ENCODE data around the gene COL23A1. TPM values are rescaled to one million over a fixed set of nuclear protein-coding genes. Genes with fewer than 3 reads are reported as not detected.

The COL23A1 gene
- polyA plus RNA-seq, 2 of the 4 experiments (the other 2 are of a cell fraction): not detected

DNA sequence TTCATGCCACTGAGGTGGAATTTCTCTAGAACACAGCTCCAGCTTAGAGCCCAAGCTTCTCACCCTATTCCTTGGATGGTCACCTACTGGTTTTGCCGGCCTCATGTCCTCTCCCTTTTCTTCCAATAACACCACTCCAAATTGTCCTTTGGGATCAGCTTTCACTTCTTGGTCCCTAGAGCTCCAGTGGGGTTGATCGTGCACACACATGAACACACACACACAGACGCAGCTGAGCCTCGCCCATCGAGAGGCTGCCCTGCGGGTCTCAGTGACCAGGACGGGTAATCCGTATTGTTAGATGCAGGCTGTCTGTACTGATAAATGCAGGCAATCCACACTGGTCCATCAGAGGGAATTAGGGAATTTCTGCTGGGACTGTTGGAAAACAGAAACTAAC is 6.9 kb downstream of the COL23A1 start:
- Histone ChIP-seq H3K9me3 (peaks cover 5% of the 10 kb centered on the region), H3K27ac (no peak overlapping the region), H3K4me1 (no peaks in the 10 kb centered on the region), H3K4me3 (no peak overlapping the region), H3K4me2 (no peak overlapping the region)
- CTCF ChIA-PET: interaction anchor here (1.4 kb wide), 1 partner anchor 33 kb away, joined by 4 read pairs; no protein-coding TSS in a partner anchor
- WGBS (ENCODE audit: missing lambda C conversion rate): 51% methylated on average over 8 of the region's 8 CpGs
- FAIRE-seq (no peak), DNase-seq (ENCODE audit: low read depth in 1 of 2, low spot score in 1 of 2) (no peak), ATAC-seq (no peak)
- POLR2A ChIA-PET: no interaction called here
- no peak for TF ChIP-seq ZFP36 (IDR thresholded peaks at IDR 0.05; ENCODE audit: borderline replicate concordance, partially characterized antibody)
- TF ChIP-seq, protein P1, sequence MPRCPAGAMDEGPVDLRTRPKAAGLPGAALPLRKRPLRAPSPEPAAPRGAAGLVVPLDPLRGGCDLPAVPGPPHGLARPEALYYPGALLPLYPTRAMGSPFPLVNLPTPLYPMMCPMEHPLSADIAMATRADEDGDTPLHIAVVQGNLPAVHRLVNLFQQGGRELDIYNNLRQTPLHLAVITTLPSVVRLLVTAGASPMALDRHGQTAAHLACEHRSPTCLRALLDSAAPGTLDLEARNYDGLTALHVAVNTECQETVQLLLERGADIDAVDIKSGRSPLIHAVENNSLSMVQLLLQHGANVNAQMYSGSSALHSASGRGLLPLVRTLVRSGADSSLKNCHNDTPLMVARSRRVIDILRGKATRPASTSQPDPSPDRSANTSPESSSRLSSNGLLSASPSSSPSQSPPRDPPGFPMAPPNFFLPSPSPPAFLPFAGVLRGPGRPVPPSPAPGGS (IDR thresholded peaks at IDR 0.05): no peak
- no peak for TF ChIP-seq SREBF2 (IDR thresholded peaks at IDR 0.05)
- TF ChIP-seq RARB (CRISPR knock-in tag; IDR thresholded peaks at IDR 0.05): no peak
- TF ChIP-seq, protein P2, sequence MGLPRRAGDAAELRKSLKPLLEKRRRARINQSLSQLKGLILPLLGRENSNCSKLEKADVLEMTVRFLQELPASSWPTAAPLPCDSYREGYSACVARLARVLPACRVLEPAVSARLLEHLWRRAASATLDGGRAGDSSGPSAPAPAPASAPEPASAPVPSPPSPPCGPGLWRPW (IDR thresholded peaks at IDR 0.05): no peak
- no peak for TF ChIP-seq POLR2A (IDR thresholded peaks at IDR 0.05; ENCODE audit: low read length)
- TF ChIP-seq, protein P3, sequence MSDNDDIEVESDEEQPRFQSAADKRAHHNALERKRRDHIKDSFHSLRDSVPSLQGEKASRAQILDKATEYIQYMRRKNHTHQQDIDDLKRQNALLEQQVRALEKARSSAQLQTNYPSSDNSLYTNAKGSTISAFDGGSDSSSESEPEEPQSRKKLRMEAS (IDR thresholded peaks at IDR 0.05): no peak
- no peak for TF ChIP-seq FOXS1 (CRISPR knock-in tag; IDR thresholded peaks at IDR 0.05)
- no peak for TF ChIP-seq MAFK (IDR thresholded peaks at IDR 0.05; ENCODE audit: partially characterized antibody)
- TF ChIP-seq SMC3 (IDR thresholded peaks at IDR 0.05): no peak
- TF ChIP-seq EP300 (IDR thresholded peaks at IDR 0.05): no peak
- no peak for TF ChIP-seq POLR2AphosphoS2 (conservative IDR thresholded peaks at IDR 0.05; ENCODE audit: low read length)
- no peak for TF ChIP-seq JUNB (IDR thresholded peaks at IDR 0.05)
- TF ChIP-seq REST (IDR thresholded peaks at IDR 0.05): no peak
- TF ChIP-seq, protein P4, sequence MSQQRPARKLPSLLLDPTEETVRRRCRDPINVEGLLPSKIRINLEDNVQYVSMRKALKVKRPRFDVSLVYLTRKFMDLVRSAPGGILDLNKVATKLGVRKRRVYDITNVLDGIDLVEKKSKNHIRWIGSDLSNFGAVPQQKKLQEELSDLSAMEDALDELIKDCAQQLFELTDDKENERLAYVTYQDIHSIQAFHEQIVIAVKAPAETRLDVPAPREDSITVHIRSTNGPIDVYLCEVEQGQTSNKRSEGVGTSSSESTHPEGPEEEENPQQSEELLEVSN (IDR thresholded peaks at IDR 0.05; ENCODE audit: borderline replicate concordance, low read depth): no peak

DNA sequence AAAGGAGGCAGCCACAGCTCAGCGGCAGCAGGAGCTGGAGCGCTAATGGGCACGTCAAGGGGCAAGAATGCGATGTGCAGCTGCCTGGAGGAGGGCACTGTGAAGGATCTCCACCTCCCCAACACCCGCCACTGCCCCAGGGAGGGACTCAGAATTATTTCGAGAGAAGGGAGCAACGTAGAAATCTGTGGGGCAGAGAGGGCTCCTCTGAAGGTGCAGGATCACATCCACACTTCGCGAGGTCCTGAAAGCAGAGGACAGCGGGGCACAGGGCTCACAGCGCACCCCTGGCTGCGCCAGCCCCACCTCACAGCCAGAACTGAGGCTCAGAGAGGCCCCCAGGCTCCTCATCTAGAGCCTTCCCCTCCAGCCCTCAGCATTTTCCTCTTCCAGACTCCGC is 7.9 kb downstream of the COL23A1 start:
- DNase-seq (ENCODE audit: low read depth in 1 of 2, low spot score in 1 of 2) (no peak), FAIRE-seq (no peak), ATAC-seq (no peak)
- Histone ChIP-seq H3K4me1 (no peaks in the 10 kb centered on the region), H3K4me3 (no peak overlapping the region), H3K27ac (no peak overlapping the region), H3K4me2 (no peak overlapping the region), H3K9me3 (peaks cover 5% of the 10 kb centered on the region)
- no peak for TF ChIP-seq KDM1A (IDR thresholded peaks at IDR 0.05; ENCODE audit: low read depth)
- TF ChIP-seq BHLHE40 (IDR thresholded peaks at IDR 0.05; ENCODE audit: low read depth, low read length): no peak
- no peak for TF ChIP-seq MAFK (IDR thresholded peaks at IDR 0.05; ENCODE audit: partially characterized antibody)
- no peak for TF ChIP-seq RNF2 (IDR thresholded peaks at IDR 0.05; ENCODE audit: borderline replicate concordance, low read depth)
- TF ChIP-seq CBX2 (IDR thresholded peaks at IDR 0.05; ENCODE audit: borderline replicate concordance, low read depth): no peak
- no peak for TF ChIP-seq NR3C1 (IDR thresholded peaks at IDR 0.05)
- no peak for TF ChIP-seq JUN (IDR thresholded peaks at IDR 0.05)
- TF ChIP-seq SMC3 (IDR thresholded peaks at IDR 0.05): no peak
- TF ChIP-seq HOXA7 (CRISPR knock-in tag; IDR thresholded peaks at IDR 0.05): no peak
- TF ChIP-seq FOSL2 (IDR thresholded peaks at IDR 0.05): no peak
- TF ChIP-seq FOSL2 (CRISPR knock-in tag; IDR thresholded peaks at IDR 0.05): no peak
- TF ChIP-seq ESRRA (IDR thresholded peaks at IDR 0.05; ENCODE audit: borderline replicate concordance, low read length): no peak
- no peak for TF ChIP-seq JUNB (IDR thresholded peaks at IDR 0.05)
- ChIA-PET CTCF (interaction anchor here (0.5 to 0.9 kb wide), 2 partner anchors 101 to 1008 kb away, joined by 3 read pairs; no protein-coding TSS in a partner anchor), POLR2A (no interaction called here)
- 40% methylated on average over 11 of the region's 13 CpGs for WGBS (ENCODE audit: missing lambda C conversion rate)

Data from A549 (cell line).